Panc1 (cell line): Measurements from ENCODE around the gene SKAP1. TPM values are rescaled to one million over a fixed set of nuclear protein-coding genes. Genes with fewer than 3 reads are reported as not detected.

Experiments used
- ATAC-seq: fragments of 200-7000 bp; cut with Tn5 transposase; 2 replicates; pipeline ENCODE4 v1.9.1; 2020; ENCODE audit warnings: mild to moderate bottlenecking, moderate library complexity
- BruUV-seq: library from RNA; stranded (reverse); fragments of 400-500 nt; replicated peaks from 2 replicates; lab custom pipeline; 2021; lab: Mats Ljungman, UMichigan
- CTCF ChIA-PET: fragments of 300-600 bp; sonication (Branson Sonifier 250); formaldehyde crosslinking; loops from one replicate; lab custom pipeline; 2022; ENCODE audit warnings: antibody characterized with exemption; lab: Charles Lee
- POLR2A ChIA-PET: fragments of 300-600 bp; sonication (Branson Sonifier 250); formaldehyde crosslinking; loops from one replicate; lab custom pipeline; 2022; ENCODE audit warnings: antibody characterized with exemption; lab: Charles Lee
- DNase-seq: peaks from one replicate; pipeline ENCODE4 v3.0.0-alpha.2; 2010; ENCODE audit warnings: low read depth, low spot score
- H3K27ac ChIP-seq: 2 replicates; pipeline ENCODE4 v1.5.1; 2011; ENCODE audit warnings: mild to moderate bottlenecking, low read length, inconsistent platforms
- H3K27me3 ChIP-seq: fragments of 200-500 bp; sonication (Bioruptor generic); 2 replicates; pipeline ENCODE4 v1.6.0; 2014; ENCODE audit warnings: low read length, inconsistent platforms; ENCODE audit not compliant: control insufficient read depth, insufficient read depth
- H3K36me3 ChIP-seq: fragments of 200-500 bp; sonication (Bioruptor generic); 2 replicates; pipeline ENCODE4 v1.5.1; 2014; ENCODE audit warnings: inconsistent platforms, mild to moderate bottlenecking, low read length, moderate library complexity; ENCODE audit not compliant: control insufficient read depth, insufficient read depth
- H3K4me1 ChIP-seq: 2 replicates; pipeline ENCODE4 v1.5.1; 2011; ENCODE audit warnings: inconsistent platforms, mild to moderate bottlenecking, low read length, moderate library complexity; ENCODE audit not compliant: control insufficient read depth, insufficient read depth
- H3K4me3 ChIP-seq, 2 experiments: 2 replicates each; pipeline ENCODE4 v1.5.1; 2011 to 2012; ENCODE audit warnings: low read depth in 2 of 2, low read length in 2 of 2, mild to moderate bottlenecking in 2 of 2, inconsistent platforms in 1 of 2, moderate library complexity in 1 of 2
- H3K9me3 ChIP-seq: fragments of 200-500 bp; sonication (Bioruptor generic); 2 replicates; pipeline ENCODE4 v1.5.1; 2014; ENCODE audit warnings: low read depth, mild to moderate bottlenecking, inconsistent platforms, low read length, moderate library complexity; ENCODE audit not compliant: control insufficient read depth, insufficient read depth
- CTCF ChIP-seq: fragments of 450-650 bp; IDR thresholded peaks from 2 replicates; pipeline ENCODE4 v1.5.1; 2017; ENCODE audit warnings: mild to moderate bottlenecking
- POLR2AphosphoS5 ChIP-seq: IDR thresholded peaks from 2 replicates; pipeline ENCODE4 v1.6.1; 2012; ENCODE audit warnings: mild to moderate bottlenecking, low read depth, low read length, moderate library complexity
- SIN3A ChIP-seq: IDR thresholded peaks from 2 replicates; pipeline ENCODE4 v1.6.1; 2012; ENCODE audit warnings: low read depth, mild to moderate bottlenecking, low read length, moderate library complexity, borderline replicate concordance; ENCODE audit not compliant: insufficient read depth
- TCF7L2 ChIP-seq: IDR thresholded peaks from 2 replicates; pipeline ENCODE4 v1.6.1; 2011; ENCODE audit warnings: mild to moderate bottlenecking, low read depth, low read length, inconsistent platforms
- in situ Hi-C: cut with HindIII; loops from 2 replicates; pipeline ENCODE4 v1.10.0; 2016; ENCODE audit warnings: low sequenced_read_pairs, low pct_unique_long_range_greater_than_20kb
- intact Hi-C: fragments of 100-400 bp; cut with micrococcal nuclease; formaldehyde crosslinking; loops from one replicate; pipeline ENCODE4 v1.10.0; 2022; ENCODE audit not compliant: unreplicated experiment
- total RNA-seq: library from RNA; stranded (reverse); gene quantifications from one replicate; pipeline ENCODE4 v1.2.1, GENCODE V29; 2021; ENCODE audit not compliant: unreplicated experiment
- TF ChIP-seq, protein P1 (sequence below), 2 experiments: IDR thresholded peaks; 2 replicates each; pipeline ENCODE4 v1.6.1; 2011 to 2012; ENCODE audit warnings: low read depth in 2 of 2, control low read depth in 1 of 2, low read length in 1 of 2, mild to moderate bottlenecking in 1 of 2, moderate library complexity in 1 of 2; ENCODE audit not compliant: insufficient read depth in 1 of 2

Gene SKAP1
- total RNA-seq, 1 experiment from 2014 or later, result 0.90 TPM

DNA sequence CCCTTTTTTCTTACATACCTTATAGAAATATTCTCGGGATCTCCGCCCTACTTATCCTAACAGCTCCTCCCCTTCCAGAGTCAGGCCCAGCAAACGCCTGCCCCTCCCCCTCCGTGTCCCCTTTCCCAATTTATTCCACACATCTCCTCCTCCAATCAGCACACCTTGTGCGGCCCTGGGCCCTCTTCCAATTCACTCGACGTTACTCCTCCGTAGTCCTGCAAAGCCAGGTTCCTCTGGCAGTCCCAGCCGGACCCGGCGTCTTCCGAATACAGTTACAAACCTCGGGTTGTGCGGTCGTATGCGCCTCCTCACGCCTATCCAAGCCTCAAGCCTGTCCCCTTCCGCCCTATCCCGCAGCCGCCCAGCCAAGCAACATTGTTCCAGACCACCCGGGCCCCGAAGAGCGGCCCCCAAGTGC is 329.4 kb downstream of the SKAP1 start:
- Histone ChIP-seq H3K36me3 (peaks cover 4% of the 10 kb centered on the region; the same call in 1 of the 2 replicates), H3K9me3 (no peaks in the 10 kb centered on the region), H3K27ac (peak overlapping the region; percentile 86), H3K27me3 (no peaks in the 10 kb centered on the region), H3K4me3 (peak overlapping the region; percentile 66 to 78), H3K4me1 (peaks cover 13% of the 10 kb centered on the region)
- ATAC-seq (peak; percentile 46), DNase-seq (peak; percentile 12)
- no TSS peak for BruUV-seq
- ChIA-PET CTCF (no interaction called here), POLR2A (interaction anchor here (0.7 kb wide), 1 partner anchor 228 kb away, joined by 6 read pairs; no protein-coding TSS in a partner anchor)
- in situ Hi-C loops, result no loop called here
- intact Hi-C loops, result no loop called here
- no peak for TF ChIP-seq CTCF
- TF ChIP-seq POLR2AphosphoS5, result no peak
- TF ChIP-seq, protein P1, sequence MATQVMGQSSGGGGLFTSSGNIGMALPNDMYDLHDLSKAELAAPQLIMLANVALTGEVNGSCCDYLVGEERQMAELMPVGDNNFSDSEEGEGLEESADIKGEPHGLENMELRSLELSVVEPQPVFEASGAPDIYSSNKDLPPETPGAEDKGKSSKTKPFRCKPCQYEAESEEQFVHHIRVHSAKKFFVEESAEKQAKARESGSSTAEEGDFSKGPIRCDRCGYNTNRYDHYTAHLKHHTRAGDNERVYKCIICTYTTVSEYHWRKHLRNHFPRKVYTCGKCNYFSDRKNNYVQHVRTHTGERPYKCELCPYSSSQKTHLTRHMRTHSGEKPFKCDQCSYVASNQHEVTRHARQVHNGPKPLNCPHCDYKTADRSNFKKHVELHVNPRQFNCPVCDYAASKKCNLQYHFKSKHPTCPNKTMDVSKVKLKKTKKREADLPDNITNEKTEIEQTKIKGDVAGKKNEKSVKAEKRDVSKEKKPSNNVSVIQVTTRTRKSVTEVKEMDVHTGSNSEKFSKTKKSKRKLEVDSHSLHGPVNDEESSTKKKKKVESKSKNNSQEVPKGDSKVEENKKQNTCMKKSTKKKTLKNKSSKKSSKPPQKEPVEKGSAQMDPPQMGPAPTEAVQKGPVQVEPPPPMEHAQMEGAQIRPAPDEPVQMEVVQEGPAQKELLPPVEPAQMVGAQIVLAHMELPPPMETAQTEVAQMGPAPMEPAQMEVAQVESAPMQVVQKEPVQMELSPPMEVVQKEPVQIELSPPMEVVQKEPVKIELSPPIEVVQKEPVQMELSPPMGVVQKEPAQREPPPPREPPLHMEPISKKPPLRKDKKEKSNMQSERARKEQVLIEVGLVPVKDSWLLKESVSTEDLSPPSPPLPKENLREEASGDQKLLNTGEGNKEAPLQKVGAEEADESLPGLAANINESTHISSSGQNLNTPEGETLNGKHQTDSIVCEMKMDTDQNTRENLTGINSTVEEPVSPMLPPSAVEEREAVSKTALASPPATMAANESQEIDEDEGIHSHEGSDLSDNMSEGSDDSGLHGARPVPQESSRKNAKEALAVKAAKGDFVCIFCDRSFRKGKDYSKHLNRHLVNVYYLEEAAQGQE (IDR thresholded peaks at IDR 0.05; ENCODE audit: insufficient read depth in 1 of 2, low read depth in 2 of 2, low read length in 1 of 2), result no peak
- TF ChIP-seq TCF7L2, result no peak
- TF ChIP-seq SIN3A, result no peak

- H3K9me3 ChIP-seq, result no peaks in the 10 kb centered on the region
- H3K4me3 ChIP-seq, result peak overlapping the region; percentile 66 to 78
- H3K36me3 ChIP-seq, result peaks cover 4% of the 10 kb centered on the region; the same call in 1 of the 2 replicates
- TF ChIP-seq, protein P1 (IDR thresholded peaks at IDR 0.05; ENCODE audit: insufficient read depth in 1 of 2, low read depth in 2 of 2, low read length in 1 of 2), result no peak
- TF ChIP-seq SIN3A (no peak), POLR2AphosphoS5 (no peak), CTCF (no peak), TCF7L2 (no peak)
- peak overlapping the region; percentile 86 for H3K27ac ChIP-seq
- H3K27me3 ChIP-seq, result no peaks in the 10 kb centered on the region
- TSS peak; percentile 89 for BruUV-seq
- DNase-seq (no peak), ATAC-seq (no peak)
- H3K4me1 ChIP-seq, result peaks cover 13% of the 10 kb centered on the region
- intact Hi-C loops (no loop called here), in situ Hi-C loops (no loop called here)
- ChIA-PET POLR2A (no interaction called here), CTCF (no interaction called here)
Observed at GRCh38 chr17:48100160-48100559, 329.9 kb downstream of the SKAP1 start.
